ENCODE data around the gene TMCO4.

TMCO4 gene

DNA sequence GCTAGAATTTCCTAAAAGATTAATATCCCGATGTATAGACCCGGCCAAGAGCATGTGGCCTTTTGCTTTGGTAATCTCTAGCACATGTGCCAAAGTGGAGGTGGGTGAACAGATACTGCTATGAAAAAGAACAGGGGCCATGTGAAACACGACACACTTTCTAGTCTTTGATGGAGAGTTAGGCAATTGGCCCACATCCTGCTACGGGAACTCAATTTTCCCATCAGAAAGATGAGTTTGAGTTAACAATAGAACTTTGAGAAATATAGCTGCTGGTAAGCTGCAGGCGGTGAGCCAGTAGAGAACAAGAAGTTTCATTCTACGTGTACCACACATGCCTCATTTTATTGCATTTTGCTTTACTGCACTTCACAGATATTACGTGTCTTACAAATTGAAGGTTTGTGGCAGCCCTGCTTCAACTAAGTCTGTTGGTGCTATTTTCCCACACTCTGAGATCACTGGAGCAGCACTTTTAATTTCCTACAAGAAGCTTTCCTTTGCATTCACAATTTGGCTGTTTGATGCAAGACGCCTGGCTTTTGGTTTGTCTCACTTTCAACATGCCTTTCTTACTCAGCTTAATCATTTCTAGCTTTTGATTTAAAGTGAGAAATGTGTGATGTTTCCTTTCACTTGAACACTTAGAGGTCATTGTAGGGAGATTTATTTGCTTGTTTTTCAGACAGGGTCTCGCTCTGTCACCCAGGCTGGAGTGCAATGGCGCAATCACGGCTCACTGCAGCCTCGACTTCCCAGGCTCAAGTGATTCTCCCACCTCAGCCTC lies 88.7 kb downstream of the TMCO4 start:
- DNase-seq: no peak

DNA sequence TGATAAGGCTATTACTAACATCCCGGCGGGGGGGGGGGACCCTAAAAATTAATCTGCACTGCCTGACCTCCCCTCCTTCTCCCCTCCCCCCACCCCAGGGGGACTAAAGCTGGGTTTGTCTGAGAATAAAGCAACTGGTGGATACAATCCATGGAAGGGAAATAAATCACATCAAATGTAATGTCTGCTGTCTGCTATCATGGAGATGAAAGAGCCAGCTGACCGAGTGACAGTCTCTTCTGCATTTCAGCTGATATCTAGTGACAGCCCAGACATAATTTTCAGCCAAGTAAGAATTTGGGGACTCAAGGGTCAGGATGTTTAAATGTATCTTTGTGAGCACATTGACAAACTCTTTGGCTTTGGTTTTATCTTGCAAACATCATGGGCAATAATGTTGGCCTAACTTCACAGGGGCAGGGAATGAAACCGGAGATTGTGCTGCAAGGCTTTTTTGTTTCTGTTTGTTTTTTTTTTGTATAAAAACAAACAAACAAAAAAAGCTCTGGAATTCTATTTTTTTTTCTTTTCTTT lies 90.4 kb downstream of the TMCO4 start:
- no peak for DNase-seq

DNA sequence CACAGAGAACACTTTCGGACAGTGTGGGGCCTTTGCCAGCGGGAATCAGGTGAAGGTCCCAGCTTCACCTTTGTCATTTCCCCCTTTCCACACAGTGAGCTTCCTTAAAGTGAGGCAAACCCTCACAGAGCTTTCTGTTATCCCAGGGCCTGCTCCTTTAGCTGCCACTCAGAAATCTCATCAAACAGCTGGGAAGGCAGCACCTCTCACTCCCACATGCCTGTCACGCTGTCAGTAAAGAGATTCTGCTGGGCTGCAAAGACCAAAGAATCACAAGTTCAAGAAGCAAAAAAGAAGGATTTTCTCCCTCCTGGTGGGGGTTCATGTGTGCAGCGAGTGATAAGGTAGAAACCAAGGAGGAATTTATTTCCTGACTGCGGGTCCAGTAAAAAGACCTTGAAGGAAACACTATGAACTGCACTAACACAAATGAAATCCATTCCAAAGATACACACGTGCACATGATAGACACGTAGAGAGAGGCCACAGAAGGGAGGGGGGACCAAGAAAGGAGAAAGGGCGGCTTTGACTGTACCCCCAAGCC lies 91.1 kb downstream of the TMCO4 start:
- no peak for DNase-seq

DNA sequence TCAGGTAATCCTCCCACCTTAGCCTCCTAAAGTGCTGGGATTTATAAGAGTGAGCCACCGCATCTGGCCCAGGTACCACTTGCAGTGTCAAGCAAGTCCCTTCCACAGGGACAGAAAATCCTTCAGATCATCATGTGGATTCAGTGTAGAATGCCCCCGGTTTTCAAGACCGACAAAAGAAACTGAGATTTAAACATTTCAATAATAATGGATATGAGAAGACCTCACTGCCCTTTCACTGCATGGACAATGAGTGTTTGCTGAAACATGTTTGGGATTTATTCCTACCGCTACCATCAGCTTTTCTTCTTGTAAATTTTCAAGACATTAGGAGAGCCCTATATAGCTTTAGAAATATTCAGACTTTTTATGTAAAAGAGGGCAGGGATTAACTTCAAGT lies 93.6 kb downstream of the TMCO4 start:
- no peak for DNase-seq

DNA sequence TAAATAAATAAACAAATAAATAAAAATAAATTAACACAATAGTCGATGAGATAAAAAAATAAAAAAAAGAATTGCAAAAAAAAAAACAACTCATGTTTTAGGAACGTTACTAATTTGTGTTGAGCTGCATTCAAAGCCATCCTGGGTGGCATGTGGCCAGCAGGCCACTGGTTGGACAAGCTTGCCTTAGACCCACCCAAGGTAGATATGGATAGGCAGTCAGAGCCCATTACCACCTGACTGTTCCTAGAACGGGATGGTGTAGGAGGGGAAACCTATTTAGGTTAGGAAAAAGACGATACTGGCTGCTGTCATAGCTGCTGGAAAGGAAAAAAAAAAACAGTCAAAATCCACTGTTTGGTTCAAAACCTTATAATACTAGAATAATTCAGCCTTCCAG lies 94.3 kb downstream of the TMCO4 start:
- DNase-seq: no peak

DNA sequence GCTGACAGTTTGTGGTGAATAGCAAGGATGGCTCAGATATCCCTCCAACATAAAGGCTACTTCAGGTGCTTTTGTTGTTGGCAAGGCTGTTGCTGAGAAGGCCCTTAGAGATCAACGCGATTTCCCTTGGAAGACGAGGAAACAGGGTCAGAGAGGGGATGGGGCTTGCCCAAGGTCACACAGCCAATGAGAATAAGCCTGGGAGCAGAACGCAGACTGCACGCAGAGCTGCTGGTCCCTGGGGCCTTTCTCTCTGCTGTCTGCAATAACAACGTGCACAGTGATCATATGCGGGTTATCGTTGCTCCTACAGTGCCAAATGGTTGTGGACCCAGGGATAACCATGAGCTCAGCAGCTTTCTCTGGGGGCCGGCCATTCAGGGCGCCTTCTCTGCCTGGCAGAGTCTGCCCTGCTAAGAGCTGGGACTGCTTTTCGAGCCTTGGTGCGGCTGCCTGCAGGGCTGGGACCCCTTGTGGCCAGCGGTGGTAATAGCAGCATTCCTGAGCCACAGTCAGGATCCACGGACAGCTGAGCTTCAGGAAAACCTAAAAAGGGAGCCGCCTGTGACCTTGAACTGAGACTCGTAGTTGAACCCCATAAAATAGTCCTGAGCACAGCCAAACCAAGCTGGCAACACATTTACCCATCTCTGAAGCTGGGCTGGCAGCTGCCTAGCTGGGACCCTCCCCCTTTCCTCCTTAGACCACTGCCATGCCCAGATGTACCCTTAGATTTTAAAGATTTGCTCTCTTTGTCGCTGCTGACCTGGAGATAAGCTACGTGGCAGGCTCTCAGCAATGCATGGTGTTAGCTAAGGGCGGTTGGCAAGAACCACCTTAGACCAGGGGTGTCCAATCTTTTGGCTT lies 95.2 kb downstream of the TMCO4 start:
- DNase-seq: peak; percentile 81

DNA sequence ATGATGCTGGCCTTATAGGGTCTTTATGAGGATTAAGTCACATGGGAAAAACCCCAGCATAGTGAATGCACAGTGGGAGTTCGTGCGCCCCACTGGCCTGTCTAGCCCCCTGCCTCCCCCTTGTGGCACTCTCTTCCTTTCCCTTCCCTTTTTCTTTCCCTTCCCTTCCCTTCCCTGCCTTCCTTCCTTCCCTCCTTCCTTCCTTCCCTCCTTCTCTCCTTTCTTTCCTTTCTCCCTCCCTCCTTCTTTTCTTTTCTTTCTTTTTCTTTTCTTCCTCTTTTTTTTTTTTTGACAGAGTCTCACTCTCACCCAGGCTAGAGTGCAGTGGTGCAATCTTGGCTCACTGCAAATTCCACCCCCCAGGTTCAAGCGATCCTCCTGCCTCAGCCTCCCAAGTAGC lies 96.4 kb downstream of the TMCO4 start:
- no peak for DNase-seq

DNA sequence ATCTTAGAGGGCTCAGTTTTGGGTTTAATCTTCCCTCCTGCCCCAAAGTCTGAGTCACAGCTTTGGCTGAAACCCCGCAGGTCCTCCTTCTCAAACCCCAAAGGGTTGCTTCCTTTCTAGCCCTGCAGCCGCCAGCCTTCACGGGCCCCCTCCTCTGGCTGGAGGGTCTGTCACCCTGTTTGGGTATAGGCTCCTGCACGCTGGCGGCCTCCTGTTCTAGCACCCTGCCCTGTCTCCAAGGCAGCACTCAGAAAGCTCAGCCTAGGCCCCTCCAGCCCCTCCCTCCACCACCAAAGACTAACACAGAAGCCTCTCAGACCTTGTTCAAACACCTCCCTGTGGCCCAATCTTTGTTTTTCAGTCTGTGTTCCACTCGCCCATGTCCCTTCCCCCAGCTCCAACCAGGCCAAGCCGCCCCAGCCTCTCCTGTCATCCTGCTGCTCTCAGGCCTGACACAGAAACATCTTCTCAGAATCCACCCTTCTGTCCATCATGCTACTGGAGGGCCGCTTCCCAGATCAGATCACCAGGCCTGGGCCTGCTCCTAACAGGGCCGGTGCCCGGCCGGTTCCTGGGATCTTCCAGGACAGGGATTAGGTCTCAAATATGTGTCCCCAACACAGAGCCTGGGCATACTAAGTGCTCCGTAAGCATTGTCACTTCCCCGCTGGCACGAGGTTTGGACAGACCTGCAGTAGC lies 99.5 kb downstream of the TMCO4 start:
- no peak for DNase-seq

DNA sequence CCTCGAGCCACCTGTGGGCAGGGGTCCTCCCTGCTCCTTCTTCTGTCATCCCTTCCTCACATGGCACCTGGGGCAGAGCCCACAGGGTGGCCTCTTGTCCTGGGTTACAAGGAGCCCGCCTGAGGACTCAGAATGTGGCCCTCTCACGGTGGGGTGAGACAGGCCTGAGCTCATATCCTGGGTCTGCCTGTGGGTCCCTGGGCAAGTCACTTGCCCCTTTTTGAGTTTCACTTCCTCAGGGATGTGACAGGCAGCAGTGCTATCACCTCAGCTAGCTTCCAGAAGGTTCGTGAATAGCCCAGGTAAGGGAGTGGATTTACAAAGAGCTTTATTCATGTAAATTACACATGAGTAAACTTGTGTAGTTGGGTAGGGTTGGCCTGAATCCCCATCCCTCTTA lies 101.5 kb downstream of the TMCO4 start:
- no peak for DNase-seq

DNA sequence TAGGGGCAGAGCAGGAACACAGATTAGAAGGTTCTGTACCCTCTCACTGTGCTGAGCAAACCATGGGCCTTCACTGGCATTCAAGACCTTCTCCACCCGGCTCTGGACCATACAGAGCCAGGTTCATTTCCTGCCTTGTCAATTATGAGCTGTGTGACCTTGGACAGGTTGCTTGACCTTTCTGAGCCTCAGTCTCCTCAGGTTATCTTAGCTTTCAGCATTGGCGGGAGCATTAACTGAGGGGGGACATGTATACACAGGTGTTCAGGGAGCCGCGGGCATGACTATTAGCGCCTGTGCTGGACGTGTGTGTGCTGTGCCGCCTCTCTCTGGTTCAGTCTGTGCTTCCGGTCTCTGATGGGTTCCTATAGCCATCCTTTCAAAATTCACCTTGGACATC lies 102.9 kb downstream of the TMCO4 start:
- no peak for DNase-seq

DNA sequence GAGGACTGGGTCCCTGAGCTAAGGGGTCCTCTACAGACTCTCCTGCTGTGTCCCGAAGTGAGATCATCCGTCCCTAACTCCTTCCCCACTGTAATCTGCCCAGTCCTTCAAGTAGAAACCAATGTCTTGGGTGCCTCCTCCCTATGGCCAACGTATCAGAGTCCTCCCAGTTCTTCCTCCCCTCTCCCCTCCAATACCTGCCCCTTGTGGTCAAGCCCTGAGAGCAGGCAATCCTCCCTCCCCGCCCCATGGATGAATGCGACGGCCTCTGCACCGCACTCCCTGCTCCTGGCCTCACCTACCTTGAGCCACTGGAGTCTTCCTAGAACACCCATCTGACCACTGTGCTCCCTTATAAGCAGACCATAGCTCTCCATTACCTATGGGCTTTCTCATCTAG lies 103.9 kb downstream of the TMCO4 start:
- DNase-seq: no peak

DNA sequence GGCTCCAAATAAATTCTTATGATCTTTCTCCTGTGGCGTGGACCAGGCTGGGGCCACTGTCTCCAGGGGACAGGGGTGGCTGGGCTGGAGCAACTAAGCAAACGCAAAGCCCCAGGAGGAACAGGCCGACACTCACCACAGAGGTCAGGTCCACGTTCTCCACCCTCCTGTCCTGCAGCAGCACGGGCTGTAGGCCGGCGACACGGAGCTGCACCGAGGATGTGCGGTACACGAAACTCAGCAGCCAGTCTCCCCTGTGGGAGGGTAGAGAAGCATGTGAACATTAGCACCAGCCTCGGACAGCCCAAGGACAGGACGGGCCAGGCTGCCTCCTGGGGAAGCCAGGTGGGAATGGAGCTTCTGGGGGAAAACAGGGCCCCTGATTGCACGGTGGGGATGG lies 105.4 kb downstream of the TMCO4 start:
- DNase-seq: no peak

DNA sequence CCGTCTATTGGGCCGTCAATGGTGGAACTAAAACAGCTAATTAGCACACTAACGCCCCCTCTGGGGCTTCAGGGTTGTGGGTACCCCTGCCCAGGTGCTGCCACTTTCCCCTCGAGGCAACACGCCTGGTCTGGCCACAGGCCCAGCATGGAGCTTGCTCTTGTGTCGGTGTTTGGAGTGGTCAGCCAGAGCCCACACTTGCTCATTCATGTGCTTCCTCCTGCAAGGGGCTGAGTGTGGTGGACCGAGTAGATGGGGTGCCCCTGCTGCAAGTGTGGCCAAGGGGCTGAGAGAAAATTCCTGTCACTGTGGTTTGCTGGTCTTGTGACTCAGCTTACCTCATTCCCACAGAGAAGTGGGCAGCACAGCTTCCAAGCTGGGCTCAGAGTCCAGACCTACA lies 109.4 kb downstream of the TMCO4 start:
- DNase-seq: no peak

DNA sequence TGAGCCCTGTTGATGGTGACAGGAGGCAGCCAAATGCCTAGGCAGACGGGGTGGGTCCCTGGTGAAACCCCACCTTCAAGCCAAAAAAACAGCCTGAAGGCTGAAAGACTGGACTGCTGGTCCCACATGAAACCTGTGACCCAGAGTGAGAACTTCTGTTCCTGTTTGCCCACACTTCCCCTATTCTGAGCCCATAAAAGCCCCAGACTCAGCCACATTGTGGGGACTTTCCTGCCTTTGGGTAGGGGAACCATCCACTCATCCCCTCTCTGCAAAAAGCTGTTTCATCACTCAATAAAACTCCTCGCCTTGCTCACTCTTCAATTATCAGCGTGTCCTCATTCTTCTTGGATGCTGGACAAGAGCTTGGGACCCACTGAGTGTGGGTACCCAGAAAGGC lies 109.9 kb downstream of the TMCO4 start:
- no peak for DNase-seq

DNA sequence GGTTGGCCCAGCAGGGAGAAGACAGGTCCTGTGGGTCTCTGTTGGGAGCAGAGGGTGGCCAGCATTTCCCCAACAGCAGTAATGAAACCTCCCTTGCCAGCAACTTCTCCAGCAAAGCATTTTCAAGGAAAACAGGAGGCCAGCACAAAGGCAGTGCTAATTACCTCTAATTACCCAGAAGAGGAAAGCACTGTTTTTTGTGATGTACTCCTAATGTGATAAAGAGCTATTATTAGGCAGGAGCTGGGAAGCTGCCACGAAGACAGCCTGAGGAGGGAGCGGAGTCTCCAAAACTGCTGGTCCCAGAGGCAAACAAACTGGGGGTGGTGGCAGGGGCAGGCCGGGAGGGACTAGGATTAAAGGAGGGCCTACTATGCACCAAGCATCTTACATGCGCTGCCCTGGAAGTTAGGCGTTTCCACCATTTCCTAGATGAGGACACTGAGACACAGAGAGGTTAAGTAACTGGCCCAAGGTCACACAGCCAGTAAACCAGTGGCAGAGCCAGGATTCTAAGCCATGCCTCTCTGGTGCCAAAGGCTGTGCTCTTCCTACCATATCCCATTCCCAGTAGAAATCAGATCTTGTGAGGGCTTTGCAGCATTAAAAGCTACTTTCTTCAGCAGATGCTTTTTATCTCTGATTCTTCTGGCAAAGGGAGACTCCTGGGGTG lies 110.5 kb downstream of the TMCO4 start:
- no peak for DNase-seq

DNA sequence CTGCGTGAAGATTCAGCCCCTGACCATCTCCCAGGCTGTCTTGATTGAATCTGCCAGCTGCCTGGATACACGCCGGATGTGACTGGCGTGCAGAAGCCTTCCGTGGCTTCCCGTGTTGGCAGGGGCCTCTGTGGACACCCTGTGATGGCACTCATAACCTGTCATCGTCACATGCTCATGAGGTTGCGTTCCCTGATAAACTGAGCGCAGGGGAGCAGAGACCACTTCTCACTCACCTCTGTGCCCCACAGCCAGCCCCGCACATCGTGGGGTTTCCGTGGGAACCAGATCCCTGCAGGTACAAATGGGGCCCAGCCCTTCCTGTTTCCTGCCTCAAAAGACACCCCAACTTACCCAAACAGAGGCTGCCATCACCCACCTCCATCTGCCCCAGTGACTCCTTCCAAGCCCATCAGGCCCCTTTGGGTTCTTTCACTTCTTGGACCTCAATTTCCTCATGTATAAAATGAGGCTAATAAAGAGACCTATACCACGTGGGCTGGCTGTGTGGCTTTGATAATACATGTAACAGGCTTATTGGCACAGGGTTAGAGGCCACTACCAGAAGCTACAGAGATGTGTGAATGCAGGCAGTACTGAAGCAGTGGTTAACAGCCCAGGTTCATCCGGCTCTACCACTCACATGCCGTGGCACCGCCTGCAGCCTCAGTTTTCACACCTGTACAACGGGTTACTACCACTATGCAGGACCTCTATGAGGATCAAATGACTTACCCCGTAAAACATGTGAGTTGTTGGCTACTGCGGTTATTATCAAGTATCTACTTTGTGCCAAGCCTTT lies 111.5 kb downstream of the TMCO4 start:
- no peak for DNase-seq

DNA sequence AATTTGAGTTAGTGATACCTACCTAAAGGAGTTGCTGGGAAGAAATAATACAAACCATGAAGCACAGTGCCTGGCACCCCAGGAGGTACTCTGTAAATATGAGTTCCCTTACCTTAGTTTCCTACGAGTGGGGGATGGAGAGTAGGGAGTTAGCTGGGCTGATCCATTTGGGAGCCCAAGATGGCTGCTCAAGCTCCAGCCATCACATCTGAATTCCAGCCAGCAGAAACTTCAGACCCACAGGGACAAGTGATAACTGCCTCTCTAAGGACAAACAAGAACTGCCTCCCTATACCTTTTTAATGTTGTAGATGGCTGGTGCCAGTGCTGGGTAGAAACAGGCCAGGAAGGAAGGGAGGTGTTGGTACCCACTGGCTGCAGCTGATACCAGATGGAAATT lies 112.3 kb downstream of the TMCO4 start:
- no peak for DNase-seq

DNA sequence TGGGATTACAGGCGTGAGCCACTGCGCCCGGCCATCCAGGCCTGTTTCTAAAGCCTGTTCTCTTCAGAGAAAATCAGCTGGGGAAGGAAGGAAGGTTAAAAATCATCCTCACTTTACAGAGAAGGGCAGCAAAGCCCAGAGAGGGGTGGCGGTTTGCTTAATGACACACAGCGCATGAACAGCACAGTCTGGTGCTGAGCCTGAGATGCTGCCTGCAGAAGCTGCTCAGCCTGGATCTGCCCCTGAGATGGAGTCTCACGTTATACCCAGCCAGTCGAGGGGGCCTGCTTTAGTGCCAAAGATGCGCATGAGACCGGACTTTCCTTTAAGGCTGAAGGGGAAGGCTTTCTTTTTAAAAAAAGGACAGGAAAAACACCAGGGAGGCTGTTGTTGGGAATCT lies 113.7 kb downstream of the TMCO4 start:
- no peak for DNase-seq

DNA sequence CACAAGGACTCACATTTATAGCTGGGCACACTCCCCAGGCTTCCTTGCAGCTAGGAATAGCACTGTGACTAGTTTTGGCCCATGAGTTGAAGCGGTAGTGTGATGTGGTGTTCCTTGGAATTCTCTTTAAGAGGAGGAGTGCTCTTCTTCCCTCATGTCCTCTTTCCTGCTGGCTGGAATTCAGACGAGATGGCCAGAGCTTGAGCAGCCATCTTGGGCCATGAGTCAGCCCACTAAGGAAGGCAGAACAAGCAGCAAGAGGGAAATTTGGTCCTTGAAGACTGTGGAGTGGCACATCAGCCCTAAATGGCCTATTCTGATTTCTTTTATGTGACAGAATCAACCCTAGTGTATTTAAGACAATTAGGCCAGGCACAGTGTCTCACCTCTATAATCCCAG lies 115.0 kb downstream of the TMCO4 start:
- no peak for DNase-seq

DNA sequence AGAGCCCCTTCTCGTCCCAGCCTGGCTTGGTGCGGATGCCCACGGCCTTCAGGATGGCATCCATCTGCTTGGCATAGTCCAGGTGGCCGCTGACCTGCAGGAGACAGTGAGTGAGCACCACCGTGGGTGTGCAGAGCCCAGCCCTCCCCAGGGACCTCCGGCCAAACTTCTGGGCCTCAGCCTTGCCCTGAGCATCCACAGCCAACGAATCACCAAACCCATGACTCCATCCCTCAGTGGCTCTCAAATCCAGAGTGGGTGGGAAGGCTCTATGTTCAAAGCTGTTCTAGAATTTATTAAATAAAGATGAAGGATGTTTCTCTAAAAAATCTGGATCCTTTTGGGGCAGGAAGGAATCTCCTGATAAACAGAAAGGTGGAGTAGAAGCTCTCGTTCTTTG lies 116.4 kb downstream of the TMCO4 start:
- no peak for DNase-seq

DNA sequence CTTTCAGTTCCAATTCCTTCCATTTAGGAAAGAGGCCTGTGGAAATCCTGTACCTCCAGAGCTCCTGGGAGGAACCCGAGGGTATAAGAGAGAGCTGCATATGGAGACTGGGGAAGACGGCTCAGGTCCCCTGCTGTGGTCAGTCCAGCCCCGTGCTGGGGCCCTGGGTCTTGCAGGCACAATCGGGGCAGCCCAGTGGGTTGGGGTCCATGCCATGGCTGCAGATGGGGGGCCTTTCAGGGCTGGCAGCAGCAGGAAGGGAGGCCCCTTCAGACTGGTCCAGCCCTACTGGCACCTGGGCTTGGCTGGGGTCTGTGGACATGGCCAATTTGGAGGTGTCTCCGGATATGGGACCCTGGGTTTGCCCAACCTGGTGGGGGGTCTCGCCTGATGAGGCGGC lies 116.8 kb downstream of the TMCO4 start:
- no peak for DNase-seq

DNA sequence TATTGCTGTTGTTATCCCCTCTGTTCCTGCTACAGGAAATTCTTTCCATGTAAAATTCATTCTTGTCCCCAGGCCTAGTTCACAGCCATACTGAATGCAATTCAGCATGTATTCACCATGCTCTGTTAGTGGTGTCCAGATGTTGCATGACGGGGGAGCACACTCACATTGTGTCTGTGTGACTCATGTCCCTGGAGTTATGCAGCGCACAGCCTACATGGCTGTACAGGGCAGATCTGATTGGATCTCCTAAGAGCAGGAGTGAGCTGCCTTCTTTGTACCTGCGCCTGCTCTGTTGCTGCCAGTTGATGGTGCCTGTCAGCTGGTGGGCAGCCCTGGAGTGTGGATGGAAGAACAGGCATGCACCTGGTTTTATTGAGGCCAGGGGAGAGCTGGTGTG lies 117.5 kb downstream of the TMCO4 start:
- no peak for DNase-seq
